Liver (tissue), 9 donors: Measurements from ENCODE around the gene KSR1. TPM values are rescaled to one million over a fixed set of nuclear protein-coding genes. Genes with fewer than 3 reads are reported as not detected.

ENCODE experiments used
- DNase-seq: peaks from one replicate; pipeline ENCODE4 v3.0.0-alpha.2; 2017; ENCODE audit warnings: low spot score
- H3K27ac ChIP-seq, 2 donors: one replicate each; pipeline ENCODE4 v1.7.0; 2013; ENCODE audit warnings: inconsistent platforms in 2 of 2, low read length in 2 of 2, control low read depth in 1 of 2, low read depth in 1 of 2, mild to moderate bottlenecking in 1 of 2
- H3K27me3 ChIP-seq, 4 donors: one replicate each; pipeline versions ENCODE4 v1.6.1 to v1.7.0; 2013; ENCODE audit warnings: low read length in 3 of 4, inconsistent platforms in 1 of 4, mild to moderate bottlenecking in 1 of 4, moderate library complexity in 1 of 4; ENCODE audit not compliant: control insufficient read depth in 4 of 4, insufficient read depth in 4 of 4
- H3K36me3 ChIP-seq, 4 donors: one replicate each; pipeline versions ENCODE4 v1.6.1 to v1.7.0; 2013; ENCODE audit warnings: low read length in 3 of 4, mild to moderate bottlenecking in 3 of 4, low read depth in 1 of 4, moderate library complexity in 1 of 4; ENCODE audit not compliant: control insufficient read depth in 4 of 4, insufficient read depth in 3 of 4
- H3K4me1 ChIP-seq, 4 donors: one replicate each; pipeline versions ENCODE4 v1.6.1 to v1.7.0; 2013; ENCODE audit warnings: low read length in 3 of 4, mild to moderate bottlenecking in 3 of 4, moderate library complexity in 1 of 4; ENCODE audit not compliant: control insufficient read depth in 4 of 4, insufficient read depth in 4 of 4
- H3K4me3 ChIP-seq, 3 donors: one replicate each; pipeline versions ENCODE4 v1.6.1 to v1.7.0; 2013; ENCODE audit warnings: low read length in 3 of 3, control low read depth in 1 of 3, low read depth in 1 of 3, mild to moderate bottlenecking in 1 of 3
- H3K9ac ChIP-seq, 2 donors: one replicate each; pipeline ENCODE4 v1.7.0; 2013; ENCODE audit warnings: low read length in 2 of 2, mild to moderate bottlenecking in 2 of 2, moderate library complexity in 2 of 2, control low read depth in 1 of 2, low read depth in 1 of 2
- H3K9me3 ChIP-seq, 4 donors: one replicate each; pipeline versions ENCODE4 v1.6.1 to v1.7.0; 2013; ENCODE audit warnings: low read length in 3 of 4; ENCODE audit not compliant: control insufficient read depth in 4 of 4
- FOXA1 ChIP-seq: IDR thresholded peaks from 2 replicates; pipeline ENCODE4 v1.6.1; 2016; ENCODE audit warnings: antibody characterized with exemption
- FOXA2 ChIP-seq: IDR thresholded peaks from 2 replicates; pipeline ENCODE4 v1.6.1; 2016; ENCODE audit warnings: antibody characterized with exemption
- GABPA ChIP-seq, 2 donors: IDR thresholded peaks in 1 of 2; conservative IDR thresholded peaks in 1 of 2; 2 replicates each; pipeline ENCODE4 v1.6.1; 2016; ENCODE audit warnings: antibody characterized with exemption in 2 of 2, mild to moderate bottlenecking in 1 of 2, moderate library complexity in 1 of 2
- HNF4A ChIP-seq, 2 donors: conservative IDR thresholded peaks; 2 replicates each; pipeline ENCODE4 v1.6.1; 2016; ENCODE audit warnings: antibody characterized with exemption in 2 of 2, mild to moderate bottlenecking in 2 of 2
- HNF4G ChIP-seq: IDR thresholded peaks from 2 replicates; pipeline ENCODE4 v1.6.1; 2016; ENCODE audit warnings: antibody characterized with exemption
- NR2F2 ChIP-seq: IDR thresholded peaks from 2 replicates; pipeline ENCODE4 v1.6.1; 2016; ENCODE audit warnings: antibody characterized with exemption
- RAD21 ChIP-seq, 2 donors: IDR thresholded peaks; 2 replicates each; pipeline ENCODE4 v1.6.1; 2016; ENCODE audit warnings: antibody characterized with exemption in 2 of 2, mild to moderate bottlenecking in 2 of 2
- RXRA ChIP-seq, 2 donors: IDR thresholded peaks; 2 replicates each; pipeline ENCODE4 v1.6.1; 2017 to 2018; ENCODE audit warnings: antibody characterized with exemption in 2 of 2, mild to moderate bottlenecking in 1 of 2
- SP1 ChIP-seq: IDR thresholded peaks from 2 replicates; pipeline ENCODE4 v1.6.1; 2018; ENCODE audit warnings: antibody characterized with exemption, mild to moderate bottlenecking
- TAF1 ChIP-seq: conservative IDR thresholded peaks from 2 replicates; pipeline ENCODE4 v1.6.1; 2016; ENCODE audit warnings: antibody characterized with exemption, mild to moderate bottlenecking
- YY1 ChIP-seq: IDR thresholded peaks from 2 replicates; pipeline ENCODE4 v1.6.1; 2016; ENCODE audit warnings: antibody characterized with exemption, mild to moderate bottlenecking
- WGBS: extraction: QIAGEN DNeasy Blood & Tissue Kit; methylation state at CpG from one replicate; pipeline ENCODE4 v1.1.7; 2013; 5-methylcytosine and 5-hydroxymethylcytosine counted together
- polyA plus RNA-seq, 2 donors: library from polyadenylated mRNA; stranded (reverse) in 1 of 2; unstranded in 1 of 2; fragments of 200-250 nt in 1 of 2; fragments of >200 nt in 1 of 2; fragmentation: Nextera tagmentation in 1 of 2; extraction: Ambion mirVana in 1 of 2; gene quantifications; one replicate each; pipeline versions ENCODE4 v1.2.1 to v1.2.3, GENCODE V29; 2013 to 2015
- total RNA-seq, 2 donors: library from RNA; depleted of rRNA; stranded (reverse); fragments of >200 nt; gene quantifications; one replicate each; pipeline ENCODE4 v1.2.3, GENCODE V29; 2014
- TF ChIP-seq, protein P1 (sequence below): IDR thresholded peaks from 2 replicates; pipeline ENCODE4 v1.6.1; 2016; ENCODE audit warnings: antibody characterized with exemption
- TF ChIP-seq, protein P2 (sequence below): IDR thresholded peaks from 2 replicates; pipeline ENCODE4 v1.6.1; 2016; ENCODE audit warnings: antibody characterized with exemption
- TF ChIP-seq, protein P3 (sequence below): IDR thresholded peaks from 2 replicates; pipeline ENCODE4 v1.6.1; 2016; ENCODE audit warnings: antibody characterized with exemption
- TF ChIP-seq, protein P4 (sequence below): IDR thresholded peaks from 2 replicates; pipeline ENCODE4 v1.6.1; 2016; ENCODE audit warnings: antibody characterized with exemption, mild to moderate bottlenecking
- TF ChIP-seq, protein P5 (sequence below): fragments of 150-350 bp; IDR thresholded peaks from 2 replicates; pipeline ENCODE4 v1.5.1; 2017; ENCODE audit warnings: improper control_type of control experiment, low read depth, low read length; ENCODE audit not compliant: missing input control
- donor health status: healthy.
- donor health status: healthy.
- donor health status: healthy.
- donor health status: healthy.
- donor health status: healthy.

The KSR1 gene
- total and polyA plus RNA-seq, 4 donors: 1.2 to 9.0 (median 4.1) TPM

DNA sequence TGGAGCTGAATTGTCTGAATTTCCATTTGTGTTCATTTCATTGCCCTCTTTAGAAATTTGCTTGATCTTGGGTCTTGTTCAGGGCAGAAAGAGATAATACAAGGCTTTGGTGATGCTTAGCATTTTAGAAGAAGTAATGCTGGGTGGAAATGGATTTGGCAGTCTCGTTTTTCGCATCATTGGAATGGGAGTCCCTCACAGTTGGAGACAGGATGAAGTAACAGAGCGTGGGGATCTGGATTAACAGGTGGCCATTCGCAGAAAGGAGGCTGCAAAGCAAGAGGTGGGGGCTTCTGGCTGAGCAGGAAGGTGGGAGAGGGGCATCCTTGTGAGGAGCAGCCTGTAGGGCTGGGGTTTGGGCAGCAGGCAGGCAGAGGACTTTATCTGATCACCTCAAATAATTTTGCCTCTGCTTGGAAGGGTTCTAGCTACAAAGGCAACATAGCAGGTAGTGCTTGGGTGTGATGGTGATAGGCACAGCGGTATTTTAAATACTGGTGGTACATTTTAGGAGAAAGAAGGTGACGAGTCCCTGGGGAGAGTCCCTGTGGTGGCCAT lies 17.0 kb downstream of the KSR1 start:
- no peaks in the 10 kb centered on the region for H3K9me3 ChIP-seq
- no peak overlapping the region for H3K4me3 ChIP-seq
- H3K36me3 ChIP-seq: no peaks in the 10 kb centered on the region
- H3K27ac ChIP-seq: no peak overlapping the region
- 88% methylated on average over 6 of the region's 6 CpGs for WGBS
- H3K27me3 ChIP-seq: no peaks in the 10 kb centered on the region
- no peak overlapping the region for H3K9ac ChIP-seq
- DNase-seq: no peak
- TF ChIP-seq, protein P1, sequence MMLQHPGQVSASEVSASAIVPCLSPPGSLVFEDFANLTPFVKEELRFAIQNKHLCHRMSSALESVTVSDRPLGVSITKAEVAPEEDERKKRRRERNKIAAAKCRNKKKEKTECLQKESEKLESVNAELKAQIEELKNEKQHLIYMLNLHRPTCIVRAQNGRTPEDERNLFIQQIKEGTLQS: no peak
- TF ChIP-seq FOXA2: no peak
- TF ChIP-seq RAD21 (IDR thresholded peaks at IDR 0.05): no peak
- TF ChIP-seq FOXA1: no peak
- TF ChIP-seq NR2F2: no peak
- no peak for TF ChIP-seq SP1
- TF ChIP-seq, protein P2, sequence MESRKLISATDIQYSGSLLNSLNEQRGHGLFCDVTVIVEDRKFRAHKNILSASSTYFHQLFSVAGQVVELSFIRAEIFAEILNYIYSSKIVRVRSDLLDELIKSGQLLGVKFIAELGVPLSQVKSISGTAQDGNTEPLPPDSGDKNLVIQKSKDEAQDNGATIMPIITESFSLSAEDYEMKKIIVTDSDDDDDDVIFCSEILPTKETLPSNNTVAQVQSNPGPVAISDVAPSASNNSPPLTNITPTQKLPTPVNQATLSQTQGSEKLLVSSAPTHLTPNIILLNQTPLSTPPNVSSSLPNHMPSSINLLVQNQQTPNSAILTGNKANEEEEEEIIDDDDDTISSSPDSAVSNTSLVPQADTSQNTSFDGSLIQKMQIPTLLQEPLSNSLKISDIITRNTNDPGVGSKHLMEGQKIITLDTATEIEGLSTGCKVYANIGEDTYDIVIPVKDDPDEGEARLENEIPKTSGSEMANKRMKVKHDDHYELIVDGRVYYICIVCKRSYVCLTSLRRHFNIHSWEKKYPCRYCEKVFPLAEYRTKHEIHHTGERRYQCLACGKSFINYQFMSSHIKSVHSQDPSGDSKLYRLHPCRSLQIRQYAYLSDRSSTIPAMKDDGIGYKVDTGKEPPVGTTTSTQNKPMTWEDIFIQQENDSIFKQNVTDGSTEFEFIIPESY: no peak
- no peak for TF ChIP-seq YY1
- TF ChIP-seq HNF4G: no peak
- TF ChIP-seq GABPA (IDR thresholded peaks at IDR 0.05 in 1 of 2, conservative IDR thresholded peaks at IDR 0.05 in 1 of 2): no peak
- peaks cover 0 to 3% (median 0%) of the 10 kb centered on the region in 4 donors for H3K4me1 ChIP-seq

DNA sequence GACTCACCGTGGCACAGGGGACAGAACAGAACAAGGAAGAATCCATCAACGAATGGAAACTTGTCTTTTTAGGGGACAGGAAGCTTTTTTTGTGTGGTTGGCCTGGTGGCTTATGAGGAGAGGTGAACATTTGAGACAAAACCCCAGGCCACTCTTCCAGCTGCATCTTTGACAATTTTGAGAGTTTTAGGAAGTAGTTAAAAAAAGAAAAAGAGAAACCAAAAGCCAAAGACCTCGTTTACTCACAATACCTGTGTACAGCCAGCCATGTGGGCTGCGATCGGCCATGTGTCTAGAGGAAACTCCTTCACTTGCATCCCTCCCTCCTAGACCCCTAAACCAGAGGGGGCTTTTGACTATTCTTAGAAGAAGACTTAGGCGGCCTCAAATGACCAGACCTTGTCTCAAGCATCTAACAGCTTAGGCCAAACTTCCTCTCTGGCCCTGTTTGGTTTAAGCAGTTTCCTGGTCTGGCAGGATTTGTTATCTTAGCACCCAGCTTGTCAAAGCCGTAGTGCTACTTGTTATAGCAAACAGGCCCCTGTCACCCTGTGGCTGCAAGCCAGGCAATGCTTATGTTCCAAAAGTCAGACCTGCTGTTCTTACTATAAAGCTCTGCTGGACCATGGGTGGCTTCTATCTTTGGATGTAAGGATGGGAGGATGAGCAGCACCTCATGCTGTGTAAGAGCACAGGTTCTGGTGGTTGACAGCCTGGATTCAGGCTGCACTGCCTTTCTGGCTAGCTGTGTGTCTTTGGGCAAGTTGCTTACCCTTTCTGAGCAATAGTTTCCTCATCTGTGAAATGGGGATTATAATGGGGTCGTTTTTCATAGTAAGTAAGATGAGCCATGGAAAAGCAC lies 17.7 kb downstream of the KSR1 start:
- Histone ChIP-seq H3K9ac (no peak overlapping the region), H3K27ac (no peak overlapping the region), H3K4me3 (no peak overlapping the region), H3K4me1 (peaks cover 0 to 3% (median 0%) of the 10 kb centered on the region in 4 donors), H3K27me3 (no peaks in the 10 kb centered on the region), H3K9me3 (no peaks in the 10 kb centered on the region), H3K36me3 (no peaks in the 10 kb centered on the region)
- TF ChIP-seq, protein P3, sequence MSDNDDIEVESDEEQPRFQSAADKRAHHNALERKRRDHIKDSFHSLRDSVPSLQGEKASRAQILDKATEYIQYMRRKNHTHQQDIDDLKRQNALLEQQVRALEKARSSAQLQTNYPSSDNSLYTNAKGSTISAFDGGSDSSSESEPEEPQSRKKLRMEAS: no peak
- TF ChIP-seq YY1: no peak
- TF ChIP-seq, protein P4, sequence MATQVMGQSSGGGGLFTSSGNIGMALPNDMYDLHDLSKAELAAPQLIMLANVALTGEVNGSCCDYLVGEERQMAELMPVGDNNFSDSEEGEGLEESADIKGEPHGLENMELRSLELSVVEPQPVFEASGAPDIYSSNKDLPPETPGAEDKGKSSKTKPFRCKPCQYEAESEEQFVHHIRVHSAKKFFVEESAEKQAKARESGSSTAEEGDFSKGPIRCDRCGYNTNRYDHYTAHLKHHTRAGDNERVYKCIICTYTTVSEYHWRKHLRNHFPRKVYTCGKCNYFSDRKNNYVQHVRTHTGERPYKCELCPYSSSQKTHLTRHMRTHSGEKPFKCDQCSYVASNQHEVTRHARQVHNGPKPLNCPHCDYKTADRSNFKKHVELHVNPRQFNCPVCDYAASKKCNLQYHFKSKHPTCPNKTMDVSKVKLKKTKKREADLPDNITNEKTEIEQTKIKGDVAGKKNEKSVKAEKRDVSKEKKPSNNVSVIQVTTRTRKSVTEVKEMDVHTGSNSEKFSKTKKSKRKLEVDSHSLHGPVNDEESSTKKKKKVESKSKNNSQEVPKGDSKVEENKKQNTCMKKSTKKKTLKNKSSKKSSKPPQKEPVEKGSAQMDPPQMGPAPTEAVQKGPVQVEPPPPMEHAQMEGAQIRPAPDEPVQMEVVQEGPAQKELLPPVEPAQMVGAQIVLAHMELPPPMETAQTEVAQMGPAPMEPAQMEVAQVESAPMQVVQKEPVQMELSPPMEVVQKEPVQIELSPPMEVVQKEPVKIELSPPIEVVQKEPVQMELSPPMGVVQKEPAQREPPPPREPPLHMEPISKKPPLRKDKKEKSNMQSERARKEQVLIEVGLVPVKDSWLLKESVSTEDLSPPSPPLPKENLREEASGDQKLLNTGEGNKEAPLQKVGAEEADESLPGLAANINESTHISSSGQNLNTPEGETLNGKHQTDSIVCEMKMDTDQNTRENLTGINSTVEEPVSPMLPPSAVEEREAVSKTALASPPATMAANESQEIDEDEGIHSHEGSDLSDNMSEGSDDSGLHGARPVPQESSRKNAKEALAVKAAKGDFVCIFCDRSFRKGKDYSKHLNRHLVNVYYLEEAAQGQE: no peak
- TF ChIP-seq FOXA2: no peak
- no peak for TF ChIP-seq HNF4G
- TF ChIP-seq, protein P1: no peak
- TF ChIP-seq RXRA (IDR thresholded peaks at IDR 0.05): no peak
- TF ChIP-seq FOXA1: no peak
- TF ChIP-seq, protein P5, sequence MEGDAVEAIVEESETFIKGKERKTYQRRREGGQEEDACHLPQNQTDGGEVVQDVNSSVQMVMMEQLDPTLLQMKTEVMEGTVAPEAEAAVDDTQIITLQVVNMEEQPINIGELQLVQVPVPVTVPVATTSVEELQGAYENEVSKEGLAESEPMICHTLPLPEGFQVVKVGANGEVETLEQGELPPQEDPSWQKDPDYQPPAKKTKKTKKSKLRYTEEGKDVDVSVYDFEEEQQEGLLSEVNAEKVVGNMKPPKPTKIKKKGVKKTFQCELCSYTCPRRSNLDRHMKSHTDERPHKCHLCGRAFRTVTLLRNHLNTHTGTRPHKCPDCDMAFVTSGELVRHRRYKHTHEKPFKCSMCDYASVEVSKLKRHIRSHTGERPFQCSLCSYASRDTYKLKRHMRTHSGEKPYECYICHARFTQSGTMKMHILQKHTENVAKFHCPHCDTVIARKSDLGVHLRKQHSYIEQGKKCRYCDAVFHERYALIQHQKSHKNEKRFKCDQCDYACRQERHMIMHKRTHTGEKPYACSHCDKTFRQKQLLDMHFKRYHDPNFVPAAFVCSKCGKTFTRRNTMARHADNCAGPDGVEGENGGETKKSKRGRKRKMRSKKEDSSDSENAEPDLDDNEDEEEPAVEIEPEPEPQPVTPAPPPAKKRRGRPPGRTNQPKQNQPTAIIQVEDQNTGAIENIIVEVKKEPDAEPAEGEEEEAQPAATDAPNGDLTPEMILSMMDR: no peak
- no peak for TF ChIP-seq HNF4A (conservative IDR thresholded peaks at IDR 0.05)
- TF ChIP-seq NR2F2: no peak
- TF ChIP-seq SP1: no peak
- TF ChIP-seq, protein P2: no peak
- no peak for TF ChIP-seq RAD21 (IDR thresholded peaks at IDR 0.05)
- TF ChIP-seq TAF1: no peak
- peak; percentile 77 for DNase-seq
- WGBS: 52% methylated on average over 8 of the region's 8 CpGs
